C4-2B (cell line): ENCODE measurements around the gene UBE2I.

Experiments
- H3K27ac ChIP-seq: fragments of 450-650 bp; 2 replicates; pipeline ENCODE4 v1.5.1; 2017
- ZFX ChIP-seq: fragments of 450-650 bp; IDR thresholded peaks from 2 replicates; pipeline ENCODE4 v1.6.1; 2017
- TF ChIP-seq, protein P1 (sequence below): fragments of 450-650 bp; conservative IDR thresholded peaks from 2 replicates; pipeline ENCODE4 v1.5.1; 2017; ENCODE audit warnings: mild to moderate bottlenecking

UBE2I gene

DNA sequence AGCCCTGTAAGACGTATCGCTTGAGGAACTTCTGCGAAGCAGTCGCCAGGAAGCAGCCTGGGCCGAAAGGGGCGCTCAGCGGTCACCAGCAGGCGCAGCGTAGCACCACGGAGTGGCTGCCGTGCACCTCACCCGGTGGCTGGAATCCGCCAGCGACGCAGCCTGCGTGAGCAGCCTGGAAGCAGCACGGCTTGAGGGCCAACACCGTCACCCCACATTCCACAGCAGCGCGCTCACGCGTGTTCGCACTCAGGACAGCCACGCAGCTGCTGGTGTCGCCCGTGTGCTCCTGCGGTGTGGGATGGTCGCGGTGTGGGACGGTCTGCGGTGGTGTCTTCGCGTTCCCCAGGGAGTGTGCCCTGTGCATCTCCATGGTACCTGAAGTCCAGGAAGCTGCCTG lies 9.6 kb downstream of the UBE2I start:
- no peak for TF ChIP-seq ZFX
- TF ChIP-seq, protein P1, sequence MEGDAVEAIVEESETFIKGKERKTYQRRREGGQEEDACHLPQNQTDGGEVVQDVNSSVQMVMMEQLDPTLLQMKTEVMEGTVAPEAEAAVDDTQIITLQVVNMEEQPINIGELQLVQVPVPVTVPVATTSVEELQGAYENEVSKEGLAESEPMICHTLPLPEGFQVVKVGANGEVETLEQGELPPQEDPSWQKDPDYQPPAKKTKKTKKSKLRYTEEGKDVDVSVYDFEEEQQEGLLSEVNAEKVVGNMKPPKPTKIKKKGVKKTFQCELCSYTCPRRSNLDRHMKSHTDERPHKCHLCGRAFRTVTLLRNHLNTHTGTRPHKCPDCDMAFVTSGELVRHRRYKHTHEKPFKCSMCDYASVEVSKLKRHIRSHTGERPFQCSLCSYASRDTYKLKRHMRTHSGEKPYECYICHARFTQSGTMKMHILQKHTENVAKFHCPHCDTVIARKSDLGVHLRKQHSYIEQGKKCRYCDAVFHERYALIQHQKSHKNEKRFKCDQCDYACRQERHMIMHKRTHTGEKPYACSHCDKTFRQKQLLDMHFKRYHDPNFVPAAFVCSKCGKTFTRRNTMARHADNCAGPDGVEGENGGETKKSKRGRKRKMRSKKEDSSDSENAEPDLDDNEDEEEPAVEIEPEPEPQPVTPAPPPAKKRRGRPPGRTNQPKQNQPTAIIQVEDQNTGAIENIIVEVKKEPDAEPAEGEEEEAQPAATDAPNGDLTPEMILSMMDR: no peak
- no peak overlapping the region for H3K27ac ChIP-seq

GRCh38 chr16:1320097-1320496 lies 10.7 kb downstream of the UBE2I start:
- TF ChIP-seq, protein P1: no peak
- no peak for TF ChIP-seq ZFX
- no peak overlapping the region for H3K27ac ChIP-seq

DNA sequence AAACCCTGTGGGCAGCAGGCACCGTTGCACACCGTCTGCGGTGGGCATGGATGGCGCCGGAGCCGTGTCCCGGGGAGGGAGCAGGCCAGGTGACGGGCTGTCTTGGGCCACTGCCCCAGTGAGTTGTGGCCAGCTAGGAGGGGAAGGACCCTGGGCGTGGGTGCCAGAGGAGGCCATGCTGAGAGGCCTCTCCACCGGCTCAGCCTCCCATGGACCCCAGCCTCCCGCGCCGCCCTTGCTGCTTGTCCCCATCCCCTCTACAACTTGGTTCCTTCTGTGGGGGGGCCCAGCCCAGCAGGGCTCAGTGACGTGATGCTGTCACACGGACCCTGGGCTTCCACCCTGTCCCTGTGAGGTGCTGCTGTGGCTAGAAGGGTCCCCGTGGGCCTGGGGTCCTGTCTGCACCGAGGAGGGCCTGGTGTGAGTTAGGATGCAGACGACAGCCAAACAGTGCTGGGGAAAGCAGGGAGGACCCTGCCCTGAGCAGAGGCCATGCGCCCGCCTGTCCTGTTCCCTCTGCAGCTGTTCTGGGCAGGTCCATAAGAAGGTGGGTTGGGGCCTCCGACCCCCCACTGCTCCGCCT lies 11.3 kb downstream of the UBE2I start:
- TF ChIP-seq, protein P1: no peak
- no peak overlapping the region for H3K27ac ChIP-seq

DNA sequence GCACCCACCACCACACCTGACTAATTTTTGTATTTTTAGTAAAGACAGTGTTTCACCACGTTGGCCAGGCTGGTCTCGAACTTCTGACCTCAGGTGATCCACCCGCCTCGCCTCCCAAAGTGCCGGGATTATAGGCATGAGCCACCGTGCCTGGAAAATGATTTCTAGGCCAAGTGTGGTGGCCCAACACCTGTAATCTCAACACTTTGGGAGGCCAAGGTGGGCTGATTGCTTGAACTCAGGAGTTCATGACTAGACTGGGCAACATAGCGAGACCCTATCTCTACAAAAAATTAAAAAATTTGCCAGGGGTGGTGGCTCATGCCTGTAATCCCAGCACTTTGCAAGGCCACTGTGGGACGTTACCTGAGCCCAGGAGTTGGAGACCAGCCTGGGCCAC lies 13.0 kb downstream of the UBE2I start:
- no peak overlapping the region for H3K27ac ChIP-seq
- no peak for TF ChIP-seq ZFX
- TF ChIP-seq, protein P1: no peak

- TF ChIP-seq, protein P1: no peak
- no peak for TF ChIP-seq ZFX
- no peak overlapping the region for H3K27ac ChIP-seq
Measured at GRCh38 chr16:1323296-1324239, 14.1 kb downstream of the UBE2I start.

- TF ChIP-seq, protein P1: no peak
- no peak for TF ChIP-seq ZFX
- H3K27ac ChIP-seq: no peak overlapping the region
Measured at GRCh38 chr16:1324286-1324826, 14.9 kb downstream of the UBE2I start.

DNA sequence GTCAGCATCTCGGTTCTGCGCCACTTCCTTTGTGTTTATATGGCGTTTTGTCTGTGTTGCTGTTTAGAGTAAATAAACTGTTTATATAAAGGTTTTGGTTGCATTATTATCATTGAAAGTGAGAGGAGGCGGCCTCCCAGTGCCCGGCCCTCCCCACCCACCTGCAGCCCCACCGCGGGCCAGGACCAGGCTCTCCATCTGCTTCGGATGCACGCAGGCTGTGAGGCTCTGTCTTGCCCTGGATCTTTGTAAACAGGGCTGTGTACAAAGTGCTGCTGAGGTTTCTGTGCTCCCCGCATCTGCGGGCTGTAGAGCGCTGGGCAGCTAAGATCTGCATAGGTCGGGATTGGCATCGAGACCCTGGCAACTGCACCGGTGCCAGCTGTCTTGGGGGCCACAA lies 15.8 kb downstream of the UBE2I start:
- TF ChIP-seq ZFX: no peak
- H3K27ac ChIP-seq: no peak overlapping the region
